ENCODE measurements around the gene L3MBTL1. TPM values are rescaled to one million over a fixed set of nuclear protein-coding genes. Genes with fewer than 3 reads are reported as not detected.

The L3MBTL1 gene
- polyA plus RNA-seq, 3 donors = 0.31 to 9.0 (median 0.36) TPM

DNA sequence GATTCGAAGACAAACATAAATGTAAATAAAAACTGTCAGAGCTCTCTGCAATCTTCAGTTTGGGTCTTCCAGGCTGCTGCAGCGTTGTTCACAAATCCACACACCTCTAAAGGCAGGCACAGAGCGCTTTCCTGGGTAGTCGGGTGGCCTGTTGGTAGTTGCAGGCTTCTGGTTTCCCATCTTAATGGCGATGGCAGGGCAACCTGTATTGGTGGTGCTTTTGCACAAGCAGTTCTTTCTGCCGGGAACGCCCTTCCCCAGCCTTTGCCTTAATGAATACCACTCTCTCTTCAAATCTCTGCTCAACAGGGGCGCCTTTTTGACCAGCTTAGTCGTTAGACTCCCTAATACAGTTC, 82.5 kb downstream of the L3MBTL1 start:
- Mint-ChIP-seq H3K9me3 (no peaks in the 10 kb centered on the region), H3K27ac (peak overlapping the region; percentile 93 to 99 (median 97)), H3K4me1 (peaks cover 16% of the 10 kb centered on the region), H3K27me3 (ENCODE audit: low read depth in 3 of 3) (peaks cover 0 to 4% (median 0%) of the 10 kb centered on the region in 3 donors), H3K4me3 (peak overlapping the region; percentile 85 to 93), H3K36me3 (peaks cover 6% of the 10 kb centered on the region in 2 donors)
- Histone ChIP-seq H3K27me3 (ENCODE audit: control insufficient read depth in 2 of 2, insufficient read depth in 2 of 2, low read length in 2 of 2) (no peaks in the 10 kb centered on the region), H3K36me3 (replicated peaks in 1 of 2; ENCODE audit: control insufficient read depth in 1 of 2, insufficient read depth in 2 of 2, low read length in 2 of 2) (peaks cover 0 to 8% of the 10 kb centered on the region in 2 donors), H3K9me3 (replicated peaks in 1 of 2; ENCODE audit: control insufficient read depth in 1 of 2, insufficient read depth in 1 of 2, low read length in 2 of 2) (no peaks in the 10 kb centered on the region), H3K4me2 (replicated peaks; ENCODE audit: extremely low read depth, low read length, poor library complexity, severe bottlenecking) (peak overlapping the region; percentile 82), H2AFZ (ENCODE audit: insufficient read depth, low read depth, low read length, poor library complexity, severe bottlenecking) (peak overlapping the region; percentile 100), H3K27ac (ENCODE audit: low read depth in 1 of 2, low read length in 2 of 2) (peak overlapping the region; percentile 79 to 95), H3K9ac (ENCODE audit: insufficient read depth, low read length, poor library complexity, severe bottlenecking) (peak overlapping the region; percentile 73), H3K4me1 (ENCODE audit: control insufficient read depth in 1 of 2, insufficient read depth in 2 of 2, low read length in 2 of 2) (peaks cover 13 to 14% of the 10 kb centered on the region in 2 donors), H3K79me2 (ENCODE audit: insufficient read depth, low read length) (peaks cover 17% of the 10 kb centered on the region), H4K20me1 (ENCODE audit: insufficient read depth, low read length) (no peaks in the 10 kb centered on the region), H3K4me3 (replicated peaks in 1 of 3; ENCODE audit: low read depth in 2 of 3, low read length in 3 of 3) (peak overlapping the region; percentile 82 to 86 (median 85))
- intact Hi-C loops (cut with micrococcal nuclease) = loop anchor here (5.0 kb wide), 2 partner anchors 133 to 622 kb away; partner anchors contain the start of genes SRSF6 (in 2 of the 2) and OSER1 (in 1 of the 2)
- TF ChIP-seq, protein P1, sequence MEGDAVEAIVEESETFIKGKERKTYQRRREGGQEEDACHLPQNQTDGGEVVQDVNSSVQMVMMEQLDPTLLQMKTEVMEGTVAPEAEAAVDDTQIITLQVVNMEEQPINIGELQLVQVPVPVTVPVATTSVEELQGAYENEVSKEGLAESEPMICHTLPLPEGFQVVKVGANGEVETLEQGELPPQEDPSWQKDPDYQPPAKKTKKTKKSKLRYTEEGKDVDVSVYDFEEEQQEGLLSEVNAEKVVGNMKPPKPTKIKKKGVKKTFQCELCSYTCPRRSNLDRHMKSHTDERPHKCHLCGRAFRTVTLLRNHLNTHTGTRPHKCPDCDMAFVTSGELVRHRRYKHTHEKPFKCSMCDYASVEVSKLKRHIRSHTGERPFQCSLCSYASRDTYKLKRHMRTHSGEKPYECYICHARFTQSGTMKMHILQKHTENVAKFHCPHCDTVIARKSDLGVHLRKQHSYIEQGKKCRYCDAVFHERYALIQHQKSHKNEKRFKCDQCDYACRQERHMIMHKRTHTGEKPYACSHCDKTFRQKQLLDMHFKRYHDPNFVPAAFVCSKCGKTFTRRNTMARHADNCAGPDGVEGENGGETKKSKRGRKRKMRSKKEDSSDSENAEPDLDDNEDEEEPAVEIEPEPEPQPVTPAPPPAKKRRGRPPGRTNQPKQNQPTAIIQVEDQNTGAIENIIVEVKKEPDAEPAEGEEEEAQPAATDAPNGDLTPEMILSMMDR (IDR thresholded peaks at IDR 0.05) = no peak
- DNase-seq = no peak
- 12% methylated on average over 4 of the region's 9 CpGs for WGBS (ENCODE audit: insufficient coverage)

- peaks cover 6 to 12% of the 10 kb centered on the region in 2 donors for H3K36me3 Mint-ChIP-seq
- peak within 1 kb of the TSS; percentile 93 to 99 (median 97) for H3K27ac Mint-ChIP-seq
- no peaks in the 10 kb centered on the region for H4K20me1 ChIP-seq (ENCODE audit: insufficient read depth, low read length)
- no peaks in the 10 kb centered on the region for H3K27me3 ChIP-seq (ENCODE audit: control insufficient read depth in 2 of 2, insufficient read depth in 2 of 2, low read length in 2 of 2)
- intact Hi-C loops (cut with micrococcal nuclease) = loop anchor here (5.0 kb wide), 2 partner anchors 133 to 622 kb away; partner anchors contain the start of genes SRSF6 (in 2 of the 2) and OSER1 (in 1 of the 2)
- peak within 1 kb of the TSS; percentile 85 to 93 for H3K4me3 Mint-ChIP-seq
- H3K4me2 ChIP-seq (replicated peaks; ENCODE audit: extremely low read depth, low read length, poor library complexity, severe bottlenecking) = peak within 1 kb of the TSS; percentile 82
- peaks cover 17% of the 10 kb centered on the region for H3K79me2 ChIP-seq (ENCODE audit: insufficient read depth, low read length)
- under 1% methylated on average over 54 of the region's 68 CpGs for WGBS (ENCODE audit: insufficient coverage)
- H3K9ac ChIP-seq (ENCODE audit: insufficient read depth, low read length, poor library complexity, severe bottlenecking) = peak within 1 kb of the TSS; percentile 73
- H3K4me3 ChIP-seq (replicated peaks in 1 of 3; ENCODE audit: low read depth in 2 of 3, low read length in 3 of 3) = peak within 1 kb of the TSS; percentile 82 to 86 (median 85)
- H3K4me1 Mint-ChIP-seq = peaks cover 16% of the 10 kb centered on the region
- H3K9me3 ChIP-seq (replicated peaks in 1 of 2; ENCODE audit: control insufficient read depth in 1 of 2, insufficient read depth in 1 of 2, low read length in 2 of 2) = no peaks in the 10 kb centered on the region
- no peaks in the 10 kb centered on the region for H3K9me3 Mint-ChIP-seq
- peak within 1 kb of the TSS; percentile 79 to 95 for H3K27ac ChIP-seq (ENCODE audit: low read depth in 1 of 2, low read length in 2 of 2)
- TF ChIP-seq, protein P1 (IDR thresholded peaks at IDR 0.05) = no peak
- peaks cover 3 to 13% of the 10 kb centered on the region in 2 donors for H3K36me3 ChIP-seq (replicated peaks in 1 of 2; ENCODE audit: control insufficient read depth in 1 of 2, insufficient read depth in 2 of 2, low read length in 2 of 2)
- H2AFZ ChIP-seq (ENCODE audit: insufficient read depth, low read depth, low read length, poor library complexity, severe bottlenecking) = peak within 1 kb of the TSS; percentile 100
- peaks cover 0 to 4% (median 0%) of the 10 kb centered on the region in 3 donors for H3K27me3 Mint-ChIP-seq (ENCODE audit: low read depth in 3 of 3)
- H3K4me1 ChIP-seq (ENCODE audit: control insufficient read depth in 1 of 2, insufficient read depth in 2 of 2, low read length in 2 of 2) = peaks cover 13 to 14% of the 10 kb centered on the region in 2 donors
- peak; percentile 85 to 90 (median 86) for DNase-seq
Observed at GRCh38 chr20:43590392-43591303, 83.2 kb downstream of the L3MBTL1 start, which contains the start of gene IFT52. Gene IFT52 (plus strand): TSS chr20:43590937. CDS start chr20:43594699, 3,762 bp downstream.
